ENCODE data around the gene EVL.

DNA sequence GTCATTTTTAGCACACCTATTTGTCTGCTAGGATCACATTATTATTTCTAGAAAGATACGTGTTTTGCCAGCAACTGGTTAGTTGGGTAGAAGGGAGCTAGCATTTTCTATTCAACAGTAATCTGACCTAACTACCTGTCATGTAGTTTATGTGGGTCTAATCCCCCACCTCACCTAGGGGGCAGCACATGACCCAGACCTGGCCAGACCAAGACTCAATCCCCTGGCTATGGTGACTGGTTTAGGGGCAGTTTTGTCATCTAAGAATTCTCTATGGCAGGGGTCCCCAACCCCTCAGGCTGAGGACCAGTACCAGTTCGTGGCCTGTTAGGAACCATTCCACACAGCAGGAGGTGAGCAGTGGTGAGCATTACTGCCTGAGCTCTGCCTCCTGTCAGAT, 29.5 kb upstream of the EVL start:
- TF ChIP-seq, protein P1, sequence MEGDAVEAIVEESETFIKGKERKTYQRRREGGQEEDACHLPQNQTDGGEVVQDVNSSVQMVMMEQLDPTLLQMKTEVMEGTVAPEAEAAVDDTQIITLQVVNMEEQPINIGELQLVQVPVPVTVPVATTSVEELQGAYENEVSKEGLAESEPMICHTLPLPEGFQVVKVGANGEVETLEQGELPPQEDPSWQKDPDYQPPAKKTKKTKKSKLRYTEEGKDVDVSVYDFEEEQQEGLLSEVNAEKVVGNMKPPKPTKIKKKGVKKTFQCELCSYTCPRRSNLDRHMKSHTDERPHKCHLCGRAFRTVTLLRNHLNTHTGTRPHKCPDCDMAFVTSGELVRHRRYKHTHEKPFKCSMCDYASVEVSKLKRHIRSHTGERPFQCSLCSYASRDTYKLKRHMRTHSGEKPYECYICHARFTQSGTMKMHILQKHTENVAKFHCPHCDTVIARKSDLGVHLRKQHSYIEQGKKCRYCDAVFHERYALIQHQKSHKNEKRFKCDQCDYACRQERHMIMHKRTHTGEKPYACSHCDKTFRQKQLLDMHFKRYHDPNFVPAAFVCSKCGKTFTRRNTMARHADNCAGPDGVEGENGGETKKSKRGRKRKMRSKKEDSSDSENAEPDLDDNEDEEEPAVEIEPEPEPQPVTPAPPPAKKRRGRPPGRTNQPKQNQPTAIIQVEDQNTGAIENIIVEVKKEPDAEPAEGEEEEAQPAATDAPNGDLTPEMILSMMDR (IDR thresholded peaks at IDR 0.05; ENCODE audit: insufficient read depth, low read length), result no peak
- TF ChIP-seq POLR2AphosphoS5 (IDR thresholded peaks at IDR 0.05; ENCODE audit: low read depth) (no peak), REST (IDR thresholded peaks at IDR 0.05; ENCODE audit: insufficient replicate concordance, low read depth) (no peak), GABPA (IDR thresholded peaks at IDR 0.05; ENCODE audit: low read depth) (no peak), SPI1 (IDR thresholded peaks at IDR 0.05; ENCODE audit: borderline replicate concordance, low read depth) (no peak)

Data from HL-60 (cell line).